Myocyte (in vitro differentiated cells): ENCODE data around the gene SFSWAP. TPM values are rescaled to one million over a fixed set of nuclear protein-coding genes. Genes with fewer than 3 reads are reported as not detected.

Source experiments
- DNase-seq: peaks from one replicate; pipeline ENCODE4 v3.0.0-alpha.2; 2012; ENCODE audit warnings: low read depth
- total RNA-seq: library from RNA; depleted of rRNA; stranded (reverse); fragments of >200 nt; gene quantifications from 2 replicates; pipeline ENCODE4 v1.2.3, GENCODE V29; 2014

Gene SFSWAP
- total RNA-seq, 1 donor from 2014 or later: 24.0 TPM

- DNase-seq: peak; percentile 31
Observed at GRCh38 chr12:131785763-131786330, 75.0 kb downstream of the SFSWAP start.

GRCh38 chr12:131786331-131786730 is 75.4 kb downstream of the SFSWAP start:
- DNase-seq: no peak

- no peak for DNase-seq
Observed at GRCh38 chr12:131787143-131787660, 76.3 kb downstream of the SFSWAP start.

GRCh38 chr12:131788070-131788469 is 77.2 kb downstream of the SFSWAP start:
- DNase-seq: no peak

- DNase-seq: no peak
Observed at GRCh38 chr12:131789638-131790037, 78.7 kb downstream of the SFSWAP start.

GRCh38 chr12:131793243-131794022 is 82.5 kb downstream of the SFSWAP start:
- DNase-seq: peak; percentile 35

- DNase-seq: no peak
Observed at GRCh38 chr12:131794061-131794460, 83.2 kb downstream of the SFSWAP start.

GRCh38 chr12:131794573-131794972 is 83.7 kb downstream of the SFSWAP start:
- DNase-seq: no peak

- DNase-seq: no peak
Observed at GRCh38 chr12:131795064-131795463, 84.2 kb downstream of the SFSWAP start.

GRCh38 chr12:131795690-131796410 is 85.0 kb downstream of the SFSWAP start:
- no peak for DNase-seq

- DNase-seq: no peak
Observed at GRCh38 chr12:131796411-131796736, 85.5 kb downstream of the SFSWAP start.

GRCh38 chr12:131796754-131797587 is 86.1 kb downstream of the SFSWAP start:
- no peak for DNase-seq

GRCh38 chr12:131797588-131797934 is 86.7 kb downstream of the SFSWAP start:
- DNase-seq: no peak

- DNase-seq: no peak
Observed at GRCh38 chr12:131799195-131799594, 88.3 kb downstream of the SFSWAP start.

GRCh38 chr12:131799828-131800593 is 89.1 kb downstream of the SFSWAP start:
- DNase-seq: no peak

- DNase-seq: no peak
Observed at GRCh38 chr12:131800594-131801135, 89.8 kb downstream of the SFSWAP start.

- no peak for DNase-seq
Observed at GRCh38 chr12:131801254-131801866, 90.5 kb downstream of the SFSWAP start.

GRCh38 chr12:131803961-131804521 is 93.2 kb downstream of the SFSWAP start:
- no peak for DNase-seq

GRCh38 chr12:131805421-131805820 is 94.5 kb downstream of the SFSWAP start:
- no peak for DNase-seq

- DNase-seq: no peak
Observed at GRCh38 chr12:131806674-131807073, 95.8 kb downstream of the SFSWAP start.
